Right lobe of liver (tissue), 6 donors: ENCODE measurements around the gene VPS50. TPM values are rescaled to one million over a fixed set of nuclear protein-coding genes. Genes with fewer than 3 reads are reported as not detected.
"Not testable (repeated sequence)": the region's sequence is repeated elsewhere in the genome, so short reads cannot be mapped to it uniquely, and the experiment has no call there.

Experiments used
- ATAC-seq, 4 donors: fragments of 200-7000 bp; cut with Tn5 transposase; one replicate each; pipeline ENCODE4 v1.9.1; 2020; ENCODE audit warnings: mild to moderate bottlenecking in 4 of 4, moderate library complexity in 4 of 4
- DNase-seq, 3 donors: peaks; one replicate each; pipeline ENCODE4 v3.0.0-alpha.2; 2020
- H3K27ac ChIP-seq, 3 donors: fragments of 200-600 bp; one replicate each; pipeline ENCODE4 v1.8.0; 2022
- H3K27me3 ChIP-seq, 2 donors: fragments of 200-600 bp; one replicate each; pipeline ENCODE4 v1.8.0; 2022
- H3K36me3 ChIP-seq, 4 donors: fragments of 200-600 bp; sonication (generic) in 1 of 4; one replicate each; pipeline versions ENCODE4 v1.5.1 to v1.8.0; 2017 to 2022; ENCODE audit warnings: control low read depth in 1 of 4
- H3K4me1 ChIP-seq, 4 donors: fragments of 200-600 bp; sonication (generic) in 1 of 4; one replicate each; pipeline versions ENCODE4 v1.5.1 to v1.8.0; 2017 to 2022; ENCODE audit warnings: control low read depth in 1 of 4
- H3K4me3 ChIP-seq, 3 donors: fragments of 200-600 bp; one replicate each; pipeline ENCODE4 v1.8.0; 2022
- H3K9me3 ChIP-seq, 4 donors: fragments of 200-600 bp; sonication (generic) in 1 of 4; one replicate each; pipeline versions ENCODE4 v1.5.1 to v1.8.0; 2017 to 2022; ENCODE audit warnings: control low read depth in 1 of 4
- CTCF ChIP-seq, 4 donors: fragments of 200-600 bp in 3 of 4; fragments of 450-650 bp in 1 of 4; IDR thresholded peaks; one replicate each; pipeline versions ENCODE4 v1.5.1 to v1.8.0; 2016 to 2022; ENCODE audit warnings: antibody characterized with exemption in 4 of 4, mild to moderate bottlenecking in 2 of 4
- POLR2A ChIP-seq: fragments of 450-650 bp; IDR thresholded peaks from one replicate; pipeline ENCODE4 v1.6.1; 2017; ENCODE audit warnings: antibody characterized with exemption, mild to moderate bottlenecking
- WGBS: methylation state at CpG from one replicate; pipeline ENCODE4 v1.1.6; 2018; ENCODE audit warnings: low coverage, low lambda C conversion rate; ENCODE audit not compliant: insufficient coverage; ENCODE audit errors: missing lambda C conversion rate; 5-methylcytosine and 5-hydroxymethylcytosine counted together
- intact Hi-C, 2 donors: fragments of 100-400 bp; cut with DNase I; formaldehyde crosslinking; loops; one replicate each; pipeline versions ENCODE4 v1.11.2 to v1.14.1; 2022
- total RNA-seq, 6 experiments: library from RNA; depleted of rRNA in 2 of 6; stranded (reverse); fragments of >200 nt in 2 of 6; fragmentation: NEBNext Ultra II Directional in 3 of 6; extraction: Animal tissue kit (Norgen Biotek cat#: 25700) in 3 of 6; gene quantifications; one replicate each; pipeline versions ENCODE4 v1.1.0 to v1.2.4, GENCODE V29; 2016 to 2023
- donor health status: DM: no; HTN: yes; CAD: no.
- donor health status: DM: no; HTN: no; CAD: no.
- donor health status: DM: no; HTN: no; CAD: no.
- donor health status: DM: no; HTN: yes; CAD: no.
- donor health status: DM: no; HTN: yes; CAD: no.

VPS50 gene
- total RNA-seq, 6 experiments from 2014 or later = 9.0 to 19.1 (median 11.5) TPM

- DNase-seq = no peak
- Histone ChIP-seq H3K36me3 (no peaks in the 10 kb centered on the region), H3K4me1 (no peaks in the 10 kb centered on the region), H3K4me3 (no peak overlapping the region), H3K27ac (no peak overlapping the region), H3K27me3 (no peaks in the 10 kb centered on the region), H3K9me3 (no peaks in the 10 kb centered on the region)
- intact Hi-C loops = no loop called here
- 83% methylated on average over 3 of the region's 3 CpGs for WGBS
- TF ChIP-seq CTCF (IDR thresholded peaks at IDR 0.05) = no peak
- TF ChIP-seq POLR2A = no peak
- no peak for ATAC-seq
Measured at GRCh38 chr7:93327006-93327633, 95.0 kb downstream of the VPS50 start.

GRCh38 chr7:93331706-93332105, 99.5 kb downstream of the VPS50 start:
- Histone ChIP-seq H3K36me3 (no peaks in the 10 kb centered on the region), H3K4me1 (no peaks in the 10 kb centered on the region), H3K9me3 (no peaks in the 10 kb centered on the region), H3K4me3 (no peak overlapping the region), H3K27ac (no peak overlapping the region), H3K27me3 (no peaks in the 10 kb centered on the region)
- DNase-seq (no peak), ATAC-seq (no peak)
- TF ChIP-seq CTCF (IDR thresholded peaks at IDR 0.05) = no peak
- no peak for TF ChIP-seq POLR2A
- intact Hi-C loops = no loop called here
- 93% methylated on average over 3 of the region's 3 CpGs for WGBS

- WGBS = 84% methylated on average over 2 of the region's 2 CpGs
- Histone ChIP-seq H3K27ac (no peak overlapping the region), H3K9me3 (no peaks in the 10 kb centered on the region), H3K4me1 (no peaks in the 10 kb centered on the region), H3K4me3 (no peak overlapping the region), H3K36me3 (no peaks in the 10 kb centered on the region), H3K27me3 (no peaks in the 10 kb centered on the region)
- DNase-seq (no peak), ATAC-seq (no peak)
- TF ChIP-seq CTCF (IDR thresholded peaks at IDR 0.05) (no peak), POLR2A (no peak)
- intact Hi-C loops = no loop called here
Measured at GRCh38 chr7:93332172-93332571, 100.0 kb downstream of the VPS50 start.

- Histone ChIP-seq H3K4me1 (no peaks in the 10 kb centered on the region), H3K27me3 (no peaks in the 10 kb centered on the region), H3K4me3 (no peak overlapping the region), H3K9me3 (no peaks in the 10 kb centered on the region), H3K36me3 (peaks cover 0 to 6% (median 3%) of the 10 kb centered on the region in 4 donors), H3K27ac (no peak overlapping the region)
- ATAC-seq (no peak), DNase-seq (no peak)
- no peak for TF ChIP-seq CTCF (IDR thresholded peaks at IDR 0.05)
- TF ChIP-seq POLR2A = no peak
- intact Hi-C loops = no loop called here
- WGBS = 97% methylated on average over 2 of the region's 2 CpGs
Measured at GRCh38 chr7:93337052-93337451, 104.9 kb downstream of the VPS50 start.

- H3K9me3 ChIP-seq, DNase-seq: not testable (repeated sequence)
Measured at GRCh38 chr7:93342178-93342577, 110.0 kb downstream of the VPS50 start.

More at GRCh38 chr7:93342178-93342577, 110.0 kb downstream of the VPS50 start:
- intact Hi-C loops, H3K36me3 ChIP-seq, ATAC-seq, H3K4me3 ChIP-seq, H3K27me3 ChIP-seq, H3K4me1 ChIP-seq, H3K27ac ChIP-seq: not testable (repeated sequence)
- 80% methylated on average over 1 of the region's 13 CpGs for WGBS
